ENCODE results near the gene DACT1. TPM values are rescaled to one million over a fixed set of nuclear protein-coding genes. Genes with fewer than 3 reads are reported as not detected.

Gene DACT1
- total RNA-seq, 3 donors from 2014 or later, result 0.49 to 2.1 (median 0.76) TPM

Other genes starting within 250 kb of the DACT1 start
- gene TOMM20L, start 242.0 kb upstream of the DACT1 start, total RNA-seq, result not detected
- 10 to 100 TPM; 80.4 to 82.7 (median 81.8) TPM for gene TIMM9, start 210.4 kb upstream of the DACT1 start, total RNA-seq
- 10 to 100 TPM in 1 of 3 donors, 1 to 10 TPM in 2; 8.4 to 10.1 (median 9.3) TPM for gene KIAA0586, start 210.2 kb upstream of the DACT1 start, total RNA-seq